Measurements from ENCODE around the gene OR2T10. TPM values are rescaled to one million over a fixed set of nuclear protein-coding genes. Genes with fewer than 3 reads are reported as not detected.
"Not testable (repeated sequence)": the region's sequence is repeated elsewhere in the genome, so short reads cannot be mapped to it uniquely, and the experiment has no call there.

Gene OR2T10
- total and polyA plus RNA-seq, 10 of the 15 experiments (the other 5 are each of a cell fraction or from before 2014, with no cell fraction given) = not detected

DNA sequence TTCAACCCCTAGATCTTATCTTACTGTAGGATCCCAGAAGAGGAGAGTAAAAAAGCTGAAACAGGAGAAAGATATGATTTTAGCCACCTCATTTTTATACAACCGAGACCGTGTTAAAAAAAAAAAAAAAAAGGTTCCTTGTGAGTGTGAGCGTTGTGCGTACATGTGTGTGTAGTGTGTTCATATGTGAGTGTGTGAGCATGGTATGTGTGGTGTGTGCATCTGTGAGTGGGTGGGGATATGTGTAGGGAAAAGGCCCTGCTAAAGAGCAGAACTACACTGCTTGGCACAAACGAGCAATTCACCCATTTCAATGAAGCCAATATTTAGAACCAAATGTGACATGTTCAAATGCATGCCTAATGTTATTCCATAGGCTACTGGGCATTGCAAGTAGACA, 44.1 kb upstream of the OR2T10 start:
- H2AFZ ChIP-seq (ENCODE audit: control insufficient read depth, low read depth, low read length); POLR2A ChIA-PET; H3K27me3 ChIP-seq (replicated peaks in 1 of 2; ENCODE audit: control insufficient read depth in 2 of 2, insufficient read depth in 2 of 2, low read length in 1 of 2); H4K20me1 ChIP-seq (ENCODE audit: control insufficient read depth, insufficient read depth); H3K36me3 ChIP-seq (ENCODE audit: control insufficient read depth in 2 of 2, insufficient read depth in 2 of 2, low read length in 1 of 2); CTCF ChIA-PET; H3K4me3 ChIP-seq; H3K9me3 ChIP-seq (replicated peaks; ENCODE audit: control insufficient read depth, insufficient read depth, low read length); H3K4me2 ChIP-seq (ENCODE audit: control insufficient read depth, insufficient read depth); intact Hi-C loops (cut with micrococcal nuclease; ENCODE audit: unreplicated experiment); in situ Hi-C loops (cut with MboI); DNase-seq (ENCODE audit: low read depth, low spot score); RAD21 ChIA-PET (ENCODE audit: unreplicated experiment); H3K79me2 ChIP-seq (ENCODE audit: control insufficient read depth, insufficient read depth, low read length); H3K4me1 ChIP-seq (ENCODE audit: control insufficient read depth, insufficient read depth, low read length): not testable (repeated sequence)
- FAIRE-seq (peak; percentile 18), ATAC-seq (peak; percentile 58)
- WGBS (ENCODE audit: insufficient coverage, insufficient replicate concordance, low lambda C conversion rate, missing lambda C conversion rate) = 8% methylated on average over 2 of the region's 5 CpGs
- TF ChIP-seq SMAD5 (IDR thresholded peaks at IDR 0.05; ENCODE audit: low read depth) = 0 out of 2 replicates have a peak, but pooled peaks have one; percentile 36
- TF ChIP-seq POLR2AphosphoS5 (IDR thresholded peaks at IDR 0.05; ENCODE audit: low read length) = peak; percentile 54; the same call in 1 of the 2 replicates
- SMC1A ChIA-PET (ENCODE audit: uncharacterized antibody, unreplicated experiment) = interaction anchor here (0.6 kb wide), 1 partner anchor 221 kb away, joined by 3 read pairs; no protein-coding TSS in a partner anchor
- BruUV-seq (replicated peaks) = TSS peak; percentile 91
- peak overlapping the region; percentile 56; the same call in 1 of the 2 replicates for H3K9ac ChIP-seq (ENCODE audit: control insufficient read depth, insufficient read depth, low read length)
- H3K27ac ChIP-seq (ENCODE audit: control insufficient read depth, insufficient read depth) = peak overlapping the region; percentile 81

DNA sequence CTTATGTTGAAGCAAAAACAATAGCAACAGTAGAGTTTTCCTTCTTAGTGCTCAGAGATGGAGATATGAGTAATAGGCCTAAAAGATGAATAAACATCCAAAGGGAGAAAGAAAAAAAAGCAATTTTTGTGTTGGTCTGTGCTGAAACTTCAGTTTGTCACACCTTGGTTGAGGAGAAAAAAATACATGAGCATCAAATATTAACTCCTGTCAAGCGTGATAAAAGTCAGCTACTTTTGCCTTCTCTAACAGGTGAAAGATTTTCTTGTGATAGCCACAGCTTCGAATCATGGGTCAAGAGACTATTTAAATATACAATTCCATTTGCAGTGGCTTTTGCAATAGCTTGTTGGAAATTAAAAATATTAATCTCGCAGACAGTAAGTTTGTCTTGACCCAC, 43.4 kb upstream of the OR2T10 start:
- RAD21 ChIA-PET (ENCODE audit: unreplicated experiment); H3K4me3 ChIP-seq; CTCF ChIA-PET; H3K79me2 ChIP-seq (ENCODE audit: control insufficient read depth, insufficient read depth, low read length); intact Hi-C loops (cut with micrococcal nuclease; ENCODE audit: unreplicated experiment); BruUV-seq (replicated peaks); H3K4me1 ChIP-seq (ENCODE audit: control insufficient read depth, insufficient read depth, low read length); H3K9ac ChIP-seq (ENCODE audit: control insufficient read depth, insufficient read depth, low read length); H3K27me3 ChIP-seq (replicated peaks in 1 of 2; ENCODE audit: control insufficient read depth in 2 of 2, insufficient read depth in 2 of 2, low read length in 1 of 2); POLR2A ChIA-PET; H2AFZ ChIP-seq (ENCODE audit: control insufficient read depth, low read depth, low read length); DNase-seq (ENCODE audit: low read depth, low spot score); H3K36me3 ChIP-seq (ENCODE audit: control insufficient read depth in 2 of 2, insufficient read depth in 2 of 2, low read length in 1 of 2); H3K4me2 ChIP-seq (ENCODE audit: control insufficient read depth, insufficient read depth); H3K9me3 ChIP-seq (replicated peaks; ENCODE audit: control insufficient read depth, insufficient read depth, low read length); H3K27ac ChIP-seq (ENCODE audit: control insufficient read depth, insufficient read depth); H4K20me1 ChIP-seq (ENCODE audit: control insufficient read depth, insufficient read depth); in situ Hi-C loops (cut with MboI): not testable (repeated sequence)
- ATAC-seq = peak; percentile 49
- no CpG with 5 or more reads among the region's 3 CpGs for WGBS (ENCODE audit: insufficient coverage, insufficient replicate concordance, low lambda C conversion rate, missing lambda C conversion rate)
- peak; percentile 7 for FAIRE-seq
- SMC1A ChIA-PET (ENCODE audit: uncharacterized antibody, unreplicated experiment) = interaction anchor here (0.6 kb wide), 1 partner anchor 220 kb away, joined by 3 read pairs; no protein-coding TSS in a partner anchor

DNA sequence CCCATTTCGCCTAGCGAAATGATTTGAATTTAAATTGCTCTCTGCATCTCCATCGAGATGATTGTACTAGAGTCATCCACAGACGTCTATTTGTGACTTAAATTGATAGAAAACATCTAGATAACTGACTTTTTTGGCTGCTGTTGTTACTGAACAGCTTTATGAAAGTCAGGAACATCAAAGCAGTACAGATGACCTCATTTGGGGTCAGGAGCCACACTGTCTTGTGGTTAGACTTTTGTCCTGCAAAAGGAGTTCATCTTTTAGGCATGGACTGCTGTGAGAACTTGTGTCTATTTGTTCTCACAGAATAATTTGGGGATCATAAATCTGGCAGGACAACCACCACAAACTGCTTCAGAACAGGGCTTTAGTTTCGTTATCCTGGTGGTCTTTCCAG, 42.2 kb upstream of the OR2T10 start:
- RAD21 ChIA-PET (ENCODE audit: unreplicated experiment); H3K9ac ChIP-seq (ENCODE audit: control insufficient read depth, insufficient read depth, low read length); H3K9me3 ChIP-seq (replicated peaks; ENCODE audit: control insufficient read depth, insufficient read depth, low read length); CTCF ChIA-PET; H3K27me3 ChIP-seq (replicated peaks in 1 of 2; ENCODE audit: control insufficient read depth in 2 of 2, insufficient read depth in 2 of 2, low read length in 1 of 2); H4K20me1 ChIP-seq (ENCODE audit: control insufficient read depth, insufficient read depth); intact Hi-C loops (cut with micrococcal nuclease; ENCODE audit: unreplicated experiment); BruUV-seq (replicated peaks); H2AFZ ChIP-seq (ENCODE audit: control insufficient read depth, low read depth, low read length); H3K4me2 ChIP-seq (ENCODE audit: control insufficient read depth, insufficient read depth); H3K4me1 ChIP-seq (ENCODE audit: control insufficient read depth, insufficient read depth, low read length); POLR2A ChIA-PET; H3K27ac ChIP-seq (ENCODE audit: control insufficient read depth, insufficient read depth); DNase-seq (ENCODE audit: low read depth, low spot score); H3K4me3 ChIP-seq; H3K79me2 ChIP-seq (ENCODE audit: control insufficient read depth, insufficient read depth, low read length); in situ Hi-C loops (cut with MboI); H3K36me3 ChIP-seq (ENCODE audit: control insufficient read depth in 2 of 2, insufficient read depth in 2 of 2, low read length in 1 of 2); SMC1A ChIA-PET (ENCODE audit: uncharacterized antibody, unreplicated experiment): not testable (repeated sequence)
- FAIRE-seq (peak; percentile 86), ATAC-seq (peak; percentile 53)
- WGBS (ENCODE audit: insufficient coverage, insufficient replicate concordance, low lambda C conversion rate, missing lambda C conversion rate) = no CpG with 5 or more reads among the region's 5 CpGs

DNA sequence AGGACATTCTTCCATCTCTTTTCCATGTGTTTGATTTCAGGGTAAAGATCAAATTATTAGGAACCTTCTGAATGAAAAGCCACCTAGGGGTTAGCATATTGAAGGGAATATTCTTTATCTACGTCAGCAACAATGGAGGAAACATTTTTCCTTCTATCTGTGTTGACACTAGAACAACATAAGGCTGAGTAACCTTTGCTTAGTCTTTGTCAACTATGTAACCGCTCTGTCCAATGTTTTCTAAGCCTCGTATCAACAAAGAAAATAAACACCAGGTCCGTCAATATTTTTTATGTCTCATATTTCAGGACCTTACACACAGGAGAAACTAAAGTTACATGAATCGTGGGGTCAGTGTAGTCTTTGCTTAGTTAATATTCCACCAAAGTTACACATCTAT, 39.1 kb upstream of the OR2T10 start:
- H3K4me3 ChIP-seq, FAIRE-seq: not testable (repeated sequence)

More for the DNA sequence above, 39.1 kb upstream of the OR2T10 start:
- no CpG with 5 or more reads among the region's 5 CpGs for WGBS (ENCODE audit: insufficient coverage, insufficient replicate concordance, low lambda C conversion rate, missing lambda C conversion rate)
- H4K20me1 ChIP-seq (ENCODE audit: control insufficient read depth, insufficient read depth); CTCF ChIA-PET; RAD21 ChIA-PET (ENCODE audit: unreplicated experiment); intact Hi-C loops (cut with micrococcal nuclease; ENCODE audit: unreplicated experiment); H3K36me3 ChIP-seq (ENCODE audit: control insufficient read depth in 2 of 2, insufficient read depth in 2 of 2, low read length in 1 of 2); H3K4me2 ChIP-seq (ENCODE audit: control insufficient read depth, insufficient read depth); SMC1A ChIA-PET (ENCODE audit: uncharacterized antibody, unreplicated experiment); BruUV-seq (replicated peaks); H3K4me1 ChIP-seq (ENCODE audit: control insufficient read depth, insufficient read depth, low read length); in situ Hi-C loops (cut with MboI); H3K9me3 ChIP-seq (replicated peaks; ENCODE audit: control insufficient read depth, insufficient read depth, low read length); DNase-seq (ENCODE audit: low read depth, low spot score); H2AFZ ChIP-seq (ENCODE audit: control insufficient read depth, low read depth, low read length); ATAC-seq; H3K9ac ChIP-seq (ENCODE audit: control insufficient read depth, insufficient read depth, low read length); H3K27ac ChIP-seq (ENCODE audit: control insufficient read depth, insufficient read depth); POLR2A ChIA-PET; H3K79me2 ChIP-seq (ENCODE audit: control insufficient read depth, insufficient read depth, low read length); H3K27me3 ChIP-seq (replicated peaks in 1 of 2; ENCODE audit: control insufficient read depth in 2 of 2, insufficient read depth in 2 of 2, low read length in 1 of 2): not testable (repeated sequence)
